ENCODE results near the gene PIP4K2A. TPM values are rescaled to one million over a fixed set of nuclear protein-coding genes. Genes with fewer than 3 reads are reported as not detected.

PIP4K2A gene
- polyA plus RNA-seq, 3 donors = 20.3 to 27.1 (median 24.5) TPM

DNA sequence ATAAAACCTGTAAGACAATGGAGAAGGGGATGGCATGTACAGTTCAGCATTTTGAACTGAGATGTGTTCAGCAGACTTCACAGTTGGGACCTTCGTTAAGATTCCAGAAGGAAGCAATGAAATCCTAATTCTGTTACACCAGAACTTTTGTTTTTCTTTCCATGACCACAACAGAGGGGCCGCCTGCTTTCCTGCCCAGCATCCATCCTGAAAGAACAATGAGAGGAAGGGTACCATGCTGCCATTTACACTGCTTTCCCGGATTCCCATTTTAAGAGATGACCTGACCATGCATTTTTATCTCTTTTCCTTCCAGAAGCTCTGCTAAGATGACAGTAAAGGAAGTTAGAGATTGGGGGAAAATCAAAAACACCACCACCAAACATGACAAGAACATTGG, 92.7 kb downstream of the PIP4K2A start:
- DNase-seq = no peak

- DNase-seq = no peak
These were observed 93.4 kb downstream of the PIP4K2A start for GRCh38 chr10:22620929-22621328.

- no peak for DNase-seq
These were observed 94.1 kb downstream of the PIP4K2A start for GRCh38 chr10:22620140-22620857.

DNA sequence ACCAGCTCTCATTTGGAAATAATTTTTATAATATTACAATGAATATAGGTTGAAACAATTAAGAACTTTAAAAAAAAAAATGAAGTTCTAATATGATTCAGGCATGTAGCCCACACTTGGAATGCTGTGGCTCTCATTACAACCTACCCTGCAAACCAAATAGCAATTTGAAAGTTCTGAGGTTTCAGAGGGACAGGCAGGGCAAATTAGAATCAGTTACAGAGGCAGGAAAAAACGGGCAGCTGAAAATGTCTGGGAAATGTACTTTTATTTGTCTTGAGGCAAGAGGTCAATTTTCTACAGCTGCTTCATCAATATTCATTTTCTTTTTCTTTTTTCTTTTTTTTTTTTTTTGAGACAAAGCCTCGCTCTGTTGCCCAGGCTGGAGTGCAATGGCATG, 95.3 kb downstream of the PIP4K2A start:
- DNase-seq = no peak

DNA sequence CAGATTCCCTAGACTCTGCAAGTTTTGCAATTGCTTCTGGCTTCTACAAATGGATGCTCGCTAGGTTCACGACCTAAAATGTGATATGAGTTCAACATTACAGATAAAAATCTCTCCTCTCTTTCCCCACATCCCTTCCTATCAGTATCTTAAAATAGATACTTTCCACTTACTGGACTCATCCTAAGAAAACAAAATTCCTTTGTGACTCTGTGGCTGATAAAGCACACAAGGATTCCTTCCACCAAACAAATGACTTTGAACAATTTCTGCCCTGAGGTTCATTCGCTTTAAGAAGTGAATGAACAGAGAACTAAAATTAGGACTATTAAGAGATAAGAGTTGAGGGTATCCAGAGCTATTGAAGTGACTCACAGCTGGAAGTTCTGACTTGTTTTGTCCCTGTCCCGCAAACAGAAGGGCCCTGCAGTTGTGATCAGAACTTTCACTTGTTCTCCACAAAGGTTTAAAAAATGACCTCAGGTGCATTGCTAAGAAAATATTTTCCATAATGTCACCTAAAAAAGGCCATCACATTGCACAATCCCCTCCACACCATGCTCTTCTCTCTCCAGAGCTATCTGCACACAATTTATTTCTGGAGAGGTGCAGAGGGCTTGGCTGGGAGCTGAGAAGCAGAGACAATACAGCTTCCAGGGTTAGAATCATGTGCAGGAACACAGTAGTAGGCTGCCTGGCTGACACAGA, 96.1 kb downstream of the PIP4K2A start:
- DNase-seq = no peak

DNA sequence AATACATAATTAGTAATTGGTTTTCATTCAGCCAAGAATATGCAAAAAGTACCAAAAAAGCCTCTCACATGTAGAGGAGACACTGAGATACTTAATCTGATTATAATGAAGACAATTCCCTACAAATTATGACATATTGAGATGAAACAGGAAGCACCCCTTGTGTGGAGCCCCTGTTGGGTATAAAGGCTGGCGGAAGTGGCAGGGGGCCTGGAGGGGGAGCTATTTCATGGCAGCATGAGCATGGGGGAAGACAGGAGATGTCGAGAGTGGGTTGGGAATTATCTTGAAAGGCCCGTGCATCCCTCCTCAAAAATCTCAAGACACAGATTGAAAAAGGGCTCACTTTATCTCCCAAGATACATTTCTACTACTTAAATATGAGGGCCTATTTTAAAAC, 96.9 kb downstream of the PIP4K2A start:
- no peak for DNase-seq

DNA sequence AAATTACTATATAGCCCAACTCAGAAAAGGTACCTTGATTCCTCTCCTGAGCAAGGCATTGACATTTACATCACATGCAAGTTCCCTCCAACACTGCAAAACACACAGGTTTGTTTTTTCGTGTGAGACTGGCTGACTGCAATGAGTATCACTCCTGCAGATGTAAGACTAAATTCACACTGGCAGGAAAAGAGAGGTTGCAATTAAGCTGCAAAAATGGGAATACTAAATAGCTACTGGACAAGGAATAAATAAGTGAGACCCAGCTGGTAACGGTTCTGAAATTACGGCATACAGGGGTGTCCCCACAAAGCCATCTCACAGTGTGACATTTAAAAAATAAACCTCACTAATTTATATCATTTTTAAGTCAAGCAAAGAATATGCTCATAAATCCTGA, 97.3 kb downstream of the PIP4K2A start:
- no peak for DNase-seq

DNA sequence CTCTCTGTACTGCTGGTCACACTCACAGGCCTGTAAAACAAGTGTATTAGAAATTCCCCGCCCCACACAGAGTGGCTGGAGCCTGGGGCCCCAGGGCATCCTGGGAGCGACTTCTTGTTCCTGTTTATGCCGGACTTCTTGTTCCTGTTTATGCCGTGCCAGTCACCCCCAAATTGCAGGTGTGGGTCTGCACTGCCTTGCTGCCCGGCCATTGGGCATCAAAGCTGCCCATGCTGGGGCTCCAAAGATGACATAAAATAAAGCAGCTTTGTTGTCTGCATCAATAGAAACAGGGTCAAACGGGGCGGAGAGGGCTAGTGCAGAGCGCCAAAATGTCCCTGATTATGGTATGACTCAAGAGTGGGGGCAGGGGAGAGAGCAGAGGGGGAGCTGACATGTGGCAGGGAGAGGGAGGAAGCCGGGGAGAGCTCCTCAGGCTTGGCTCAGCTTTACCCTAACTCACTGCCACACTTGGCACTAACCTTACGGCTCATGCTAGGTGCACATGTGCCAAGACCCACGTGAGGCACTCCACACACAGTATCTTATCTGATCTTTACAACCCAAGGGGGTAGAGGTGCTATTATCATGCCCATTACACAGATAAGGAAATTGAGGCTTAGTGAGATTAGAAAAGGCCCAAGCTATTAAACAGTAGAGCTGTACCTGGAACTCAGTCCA, 98.4 kb downstream of the PIP4K2A start:
- no peak for DNase-seq

DNA sequence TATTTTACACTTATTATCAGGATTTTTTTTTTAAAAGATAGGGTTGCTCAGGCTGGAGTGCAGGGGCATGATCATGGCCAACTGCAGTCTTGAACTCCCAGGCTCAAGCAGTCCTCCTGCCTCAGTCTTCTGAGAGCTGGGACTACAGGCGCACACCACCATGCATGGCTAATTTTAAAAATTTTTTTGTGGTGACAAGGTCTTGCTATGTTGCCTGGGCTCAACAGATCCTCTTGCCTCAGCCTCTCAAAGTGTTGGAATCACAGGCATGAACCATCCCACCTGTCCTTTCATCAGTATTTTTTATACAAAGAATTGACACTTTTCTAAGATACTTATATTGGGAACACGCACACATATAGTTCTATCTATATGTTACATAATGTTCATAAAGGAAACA, 99.3 kb downstream of the PIP4K2A start:
- no peak for DNase-seq

DNA sequence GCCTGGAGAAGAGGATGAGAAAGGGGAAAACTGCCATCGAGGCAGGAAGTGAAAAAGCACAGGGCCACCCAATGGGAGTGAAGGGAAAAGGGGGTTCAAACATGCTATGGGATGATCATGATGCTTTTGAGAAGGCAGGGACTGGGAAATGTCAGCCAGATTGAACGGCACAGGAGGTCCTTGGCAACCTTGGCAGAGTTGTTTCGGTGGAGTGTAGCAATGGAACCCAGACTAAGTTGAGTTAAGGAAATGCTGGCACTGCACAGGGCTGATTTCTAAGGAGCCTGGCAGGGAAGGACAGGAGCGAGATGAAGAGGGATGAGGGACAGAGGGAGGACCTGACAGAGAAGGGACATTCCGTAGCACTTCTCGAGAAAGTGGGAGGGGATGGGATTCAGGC, 101.4 kb downstream of the PIP4K2A start:
- no peak for DNase-seq

- DNase-seq = no peak
These were observed 102.1 kb downstream of the PIP4K2A start for GRCh38 chr10:22612318-22612717.

- no peak for DNase-seq
These were observed 102.8 kb downstream of the PIP4K2A start for GRCh38 chr10:22611425-22612115.

- no peak for DNase-seq
These were observed 103.8 kb downstream of the PIP4K2A start for GRCh38 chr10:22610610-22611009.

DNA sequence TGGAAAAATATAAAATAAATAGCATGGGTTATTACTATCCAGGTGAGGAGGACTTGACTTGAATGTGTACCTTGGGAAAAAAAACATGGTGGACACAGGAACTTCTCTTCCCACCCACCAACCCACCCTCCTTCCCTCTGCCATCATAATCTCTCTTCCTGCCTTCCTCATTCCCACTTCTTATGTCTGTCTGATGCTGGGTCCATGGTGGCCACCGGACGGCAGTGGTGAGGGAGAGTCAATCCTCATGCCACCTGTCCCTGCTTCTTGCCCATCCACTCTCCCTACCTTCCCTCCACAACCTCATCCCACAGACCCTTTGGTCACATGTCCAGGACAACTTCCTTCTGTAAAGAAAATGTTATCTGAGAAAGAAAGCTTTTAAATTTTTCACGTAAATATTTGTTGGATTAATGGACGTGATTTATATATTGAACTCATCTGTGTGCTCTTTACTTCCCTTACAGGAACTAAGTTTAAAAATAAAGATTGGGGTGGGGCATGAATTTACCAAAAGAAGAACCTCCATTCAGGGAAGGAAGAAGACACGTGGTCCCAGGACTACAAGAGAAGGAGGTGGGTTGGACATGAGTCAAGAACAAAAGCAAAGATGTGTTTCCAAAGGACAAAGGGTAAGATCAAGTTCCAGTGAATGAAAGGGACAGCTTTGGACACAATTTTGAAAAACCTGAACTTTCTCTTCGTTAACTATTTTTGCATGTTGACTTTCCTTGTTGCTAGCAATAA, 104.5 kb downstream of the PIP4K2A start:
- no peak for DNase-seq

DNA sequence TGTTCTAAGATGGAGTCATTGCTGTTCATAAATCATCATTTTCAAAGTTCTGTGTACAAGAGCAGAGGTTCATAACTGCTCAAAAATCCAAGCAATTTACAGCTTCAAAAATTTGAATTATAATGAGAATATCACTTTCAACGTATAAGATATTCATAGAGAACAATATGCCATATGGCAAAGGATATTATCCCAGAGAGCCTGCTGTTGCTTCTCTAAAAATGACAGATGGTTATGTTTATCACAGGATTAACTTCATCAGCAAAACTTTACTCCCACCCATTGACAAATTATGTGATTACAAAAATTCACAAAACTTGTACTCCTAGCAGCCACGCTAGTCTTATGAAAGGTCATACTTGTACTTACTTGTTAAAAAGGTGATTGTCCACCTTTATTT, 105.1 kb downstream of the PIP4K2A start:
- DNase-seq = no peak

DNA sequence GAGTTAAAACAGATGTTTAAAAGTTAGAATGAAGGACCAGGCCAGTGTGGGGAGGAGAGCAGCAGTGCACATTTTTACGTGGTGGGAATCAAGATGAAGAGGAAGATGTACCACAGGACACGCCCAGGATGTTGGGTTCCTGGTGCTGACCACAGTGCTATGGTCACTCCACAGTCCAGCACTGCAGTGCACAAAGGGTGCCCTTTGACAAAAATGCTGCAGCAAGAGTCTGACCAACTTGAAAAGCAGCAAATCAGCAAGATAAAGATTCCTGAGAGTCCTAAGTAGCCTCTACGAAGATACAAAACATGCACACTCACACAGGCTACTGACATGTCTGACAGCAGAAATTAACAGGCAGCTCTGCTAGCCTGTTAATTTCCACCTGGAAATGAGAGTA, 107.1 kb downstream of the PIP4K2A start:
- DNase-seq = no peak

- DNase-seq = no peak
These were observed 108.2 kb downstream of the PIP4K2A start for GRCh38 chr10:22606164-22606614.

DNA sequence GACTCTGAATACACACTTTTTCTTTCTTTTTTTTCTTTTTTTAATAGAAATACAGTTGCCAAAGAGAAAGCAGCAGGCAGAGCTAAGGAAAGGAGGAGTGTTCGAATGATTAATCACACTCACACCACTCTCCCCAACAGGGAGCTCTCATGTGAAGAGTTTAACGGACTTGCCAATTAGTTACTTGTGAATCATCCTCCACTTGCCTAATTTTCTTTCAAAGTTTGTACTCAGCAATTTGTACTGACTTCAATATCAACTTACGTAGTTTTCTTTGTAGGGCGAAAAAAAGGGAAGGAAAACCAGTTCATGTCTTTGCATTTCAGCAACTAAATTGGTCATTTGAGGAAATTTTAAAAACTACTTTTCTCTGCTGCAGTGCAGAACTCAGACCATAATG, 109.2 kb downstream of the PIP4K2A start:
- no peak for DNase-seq

DNA sequence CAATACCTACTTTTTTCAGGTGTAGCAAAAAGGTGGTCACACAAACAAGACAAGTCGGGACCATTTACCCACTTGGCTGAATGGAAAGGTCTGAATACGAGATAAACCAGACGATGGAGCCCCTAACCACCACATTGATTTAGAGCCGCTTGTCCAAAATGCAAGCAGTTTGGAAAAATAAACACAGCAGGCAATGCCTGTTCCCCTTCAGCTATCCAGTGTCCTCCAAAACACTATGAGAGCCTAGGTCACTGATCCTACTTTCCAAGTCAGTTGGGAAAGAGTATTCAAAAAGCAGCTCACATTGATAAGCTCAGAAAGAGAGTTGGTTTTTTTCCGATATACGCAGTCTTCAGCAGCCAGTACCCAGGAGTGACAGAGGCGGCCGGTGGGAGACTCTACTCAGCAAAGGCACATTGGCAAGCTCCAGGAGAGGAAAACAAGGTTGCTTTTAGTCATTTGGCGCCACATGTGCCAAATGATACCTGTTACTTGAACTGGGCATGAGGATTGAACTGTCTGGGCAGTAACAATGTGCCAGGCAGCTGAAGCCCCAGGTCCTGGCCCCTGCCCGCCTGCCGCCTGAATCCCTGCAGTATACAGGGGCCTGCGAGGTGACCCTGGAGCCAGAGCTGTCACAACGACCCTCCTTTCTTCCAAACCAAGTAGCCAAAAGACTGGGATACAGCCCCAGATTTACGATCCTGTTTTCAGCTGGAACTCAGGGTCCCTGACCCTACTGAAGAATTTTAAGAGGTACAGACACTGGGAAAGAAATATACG, 109.8 kb downstream of the PIP4K2A start:
- DNase-seq = no peak

GRCh38 chr10:22603581-22603980, 110.8 kb downstream of the PIP4K2A start:
- no peak for DNase-seq

DNA sequence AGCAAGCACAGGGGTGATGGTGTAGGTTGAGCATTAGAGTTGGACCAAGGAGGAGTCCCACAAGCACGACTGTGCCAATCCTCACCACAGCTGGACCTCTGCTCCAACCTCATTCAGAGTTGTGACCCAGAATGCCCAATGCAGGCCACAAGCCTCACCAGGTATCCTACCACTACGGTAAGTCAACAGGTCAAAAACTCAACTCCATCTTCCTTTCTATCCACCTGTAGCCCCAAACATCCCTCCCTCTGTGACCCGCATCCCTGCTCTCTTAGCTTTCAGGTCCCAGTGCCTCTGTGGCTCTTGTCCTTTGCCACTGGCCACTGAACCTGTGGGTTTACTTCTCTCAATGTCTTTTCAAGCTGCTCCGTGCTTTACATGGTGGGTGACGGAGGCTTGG, 112.8 kb downstream of the PIP4K2A start:
- no peak for DNase-seq

Measured in renal pelvis (tissue), 4 donors.